PC-9 (cell line): ENCODE data around the gene E2F4. TPM values are rescaled to one million over a fixed set of nuclear protein-coding genes. Genes with fewer than 3 reads are reported as not detected.

Source experiments
- BruUV-seq: library from RNA; stranded (reverse); fragments of 400-500 nt; replicated peaks from 2 replicates; lab custom pipeline; 2021; lab: Mats Ljungman, UMichigan
- CTCF ChIA-PET: fragments of 300-600 bp; sonication (Branson Sonifier 250); formaldehyde crosslinking; loops from one replicate; lab custom pipeline; 2022; ENCODE audit warnings: antibody characterized with exemption; lab: Charles Lee
- POLR2A ChIA-PET: fragments of 300-600 bp; sonication (Branson Sonifier 250); formaldehyde crosslinking; loops from one replicate; lab custom pipeline; 2022; ENCODE audit warnings: antibody characterized with exemption; ENCODE audit not compliant: unreplicated experiment; lab: Charles Lee
- DNase-seq, 2 experiments: peaks; one replicate each; pipeline versions ENCODE4 v3.0.0 to v3.0.0-alpha.2; 2015 to 2022; ENCODE audit warnings: mixed read lengths in 1 of 2
- H2AFZ ChIP-seq: fragments of 200-600 bp; sonication (generic); 2 replicates; pipeline ENCODE4 v1.8.1; 2017; ENCODE audit warnings: antibody characterized with exemption
- H3F3A ChIP-seq: fragments of 200-600 bp; sonication (generic); 2 replicates; pipeline ENCODE4 v1.8.1; 2017; ENCODE audit warnings: antibody characterized with exemption, mild to moderate bottlenecking, low read depth; ENCODE audit not compliant: insufficient read depth
- H3K27ac ChIP-seq: fragments of 200-600 bp; sonication (generic); 2 replicates; pipeline ENCODE4 v1.6.1; 2016; ENCODE audit warnings: mixed run types
- H3K27me3 ChIP-seq: fragments of 200-600 bp; sonication (generic); 2 replicates; pipeline ENCODE4 v1.6.1; 2016; ENCODE audit warnings: low read depth, mixed run types; ENCODE audit not compliant: insufficient read depth
- H3K36me3 ChIP-seq: fragments of 200-600 bp; sonication (generic); 2 replicates; pipeline ENCODE4 v1.6.1; 2016; ENCODE audit warnings: low read depth, mixed run types
- H3K4me1 ChIP-seq: fragments of 200-600 bp; sonication (generic); replicated peaks from 2 replicates; pipeline ENCODE4 v1.6.1; 2016; ENCODE audit warnings: mixed run types; ENCODE audit not compliant: insufficient read depth
- H3K4me2 ChIP-seq: fragments of 200-600 bp; sonication (generic); 2 replicates; pipeline ENCODE4 v1.6.1; 2017; ENCODE audit warnings: mixed run types
- H3K4me3 ChIP-seq: fragments of 200-600 bp; sonication (generic); 2 replicates; pipeline ENCODE4 v1.6.1; 2016; ENCODE audit warnings: mixed run types
- H3K79me2 ChIP-seq: fragments of 200-600 bp; sonication (generic); 2 replicates; pipeline ENCODE4 v1.6.1; 2017; ENCODE audit warnings: low read depth, mixed run types
- H3K9me2 ChIP-seq: fragments of 200-600 bp; sonication (generic); 2 replicates; pipeline ENCODE4 v1.8.1; 2017; ENCODE audit warnings: mild to moderate bottlenecking; ENCODE audit not compliant: insufficient read depth
- H3K9me3 ChIP-seq: fragments of 200-600 bp; sonication (generic); 2 replicates; pipeline ENCODE4 v1.8.1; 2016; ENCODE audit warnings: low read depth; ENCODE audit not compliant: insufficient read depth
- H4K20me1 ChIP-seq: fragments of 200-600 bp; sonication (generic); 2 replicates; pipeline ENCODE4 v1.8.1; 2017; ENCODE audit not compliant: insufficient read depth
- CTCF ChIP-seq: fragments of 200-600 bp; sonication (generic); conservative IDR thresholded peaks from 2 replicates; pipeline ENCODE4 v1.6.1; 2017; ENCODE audit warnings: mixed run types, antibody characterized with exemption, mild to moderate bottlenecking, moderate library complexity
- EZH2 ChIP-seq: fragments of 200-600 bp; sonication (generic); IDR thresholded peaks from 2 replicates; pipeline ENCODE4 v1.8.0; 2017; ENCODE audit warnings: antibody characterized with exemption, low read depth
- intact Hi-C: fragments of 100-400 bp; cut with micrococcal nuclease; formaldehyde crosslinking; loops from one replicate; pipeline ENCODE4 v1.10.0; 2022; ENCODE audit not compliant: unreplicated experiment
- total RNA-seq: library from RNA; stranded (reverse); gene quantifications from 2 replicates; pipeline ENCODE4 v1.2.3, GENCODE V29; 2021

The E2F4 gene
- total RNA-seq, 1 experiment from 2014 or later: 78.4 TPM

- H3K36me3 ChIP-seq: no peaks in the 10 kb centered on the region
- H4K20me1 ChIP-seq: no peaks in the 10 kb centered on the region
- H3K4me1 ChIP-seq: peaks cover 59% of the 10 kb centered on the region
- peak overlapping the region; percentile 76 for H3K27ac ChIP-seq
- no peak for DNase-seq
- H3K4me2 ChIP-seq: peak overlapping the region; percentile 87
- CTCF ChIA-PET: interaction anchor here (0.6 to 1.5 kb wide), 3 partner anchors 33 to 47 kb away, joined by 4 read pairs; no protein-coding TSS in a partner anchor
- no peaks in the 10 kb centered on the region for H3K9me2 ChIP-seq
- intact Hi-C loops: loop anchor here (1.0 to 10.0 kb wide), 6 partner anchors 19 to 989 kb away; partner anchors contain the start of genes ELMO3, ESRP2, NOL3 and TMEM208
- POLR2A ChIA-PET: interaction anchor here (1.0 to 1.1 kb wide), 2 partner anchors 31 to 33 kb away, joined by 7 to 14 read pairs; no protein-coding TSS in a partner anchor
- no peaks in the 10 kb centered on the region; the same call in 1 of the 2 replicates for H3K27me3 ChIP-seq
- H2AFZ ChIP-seq: peak overlapping the region; percentile 90; the same call in 1 of the 2 replicates
- H3K4me3 ChIP-seq: peak overlapping the region; percentile 90
- no peaks in the 10 kb centered on the region for H3K9me3 ChIP-seq
- peaks cover 65% of the 10 kb centered on the region for H3F3A ChIP-seq
- TF ChIP-seq EZH2 (no peak), CTCF (no peak)
- no TSS peak for BruUV-seq
- H3K79me2 ChIP-seq: peaks cover 35% of the 10 kb centered on the region
Observed at GRCh38 chr16:67245674-67246080, 53.7 kb downstream of the E2F4 start.

- Histone ChIP-seq H3K9me3 (no peaks in the 10 kb centered on the region), H3K27ac (peak overlapping the region; percentile 76), H3K79me2 (peaks cover 35% of the 10 kb centered on the region), H3K36me3 (no peaks in the 10 kb centered on the region), H3K4me1 (peaks cover 54% of the 10 kb centered on the region), H3K4me3 (peak overlapping the region; percentile 90), H3F3A (peaks cover 63% of the 10 kb centered on the region), H2AFZ (peak overlapping the region; percentile 90), H4K20me1 (no peaks in the 10 kb centered on the region), H3K4me2 (peak overlapping the region; percentile 87), H3K9me2 (no peaks in the 10 kb centered on the region), H3K27me3 (no peaks in the 10 kb centered on the region; the same call in 1 of the 2 replicates)
- TF ChIP-seq EZH2: no peak
- POLR2A ChIA-PET: interaction anchor here (0.6 to 1.4 kb wide), 18 partner anchors 19 to 714 kb away, joined by 3 to 24 read pairs (median 6); partner anchors contain the start of genes HSD11B2 and TMEM208
- CTCF ChIA-PET: interaction anchor here (0.6 to 1.5 kb wide), 9 partner anchors 20 to 268 kb away, joined by 3 to 7 read pairs (median 4); no protein-coding TSS in a partner anchor
- peak; percentile 56 to 80 for DNase-seq
- intact Hi-C loops: loop anchor here (1.0 to 10.0 kb wide), 6 partner anchors 19 to 989 kb away; partner anchors contain the start of genes ELMO3, ESRP2, NOL3 and TMEM208
- BruUV-seq: no TSS peak
Observed at GRCh38 chr16:67246081-67246755, 54.3 kb downstream of the E2F4 start.

- TF ChIP-seq CTCF (0 out of 2 replicates have a peak, but pooled peaks have one; percentile 39), EZH2 (no peak)
- peak overlapping the region; percentile 90 for H2AFZ ChIP-seq
- peak overlapping the region; percentile 76 for H3K27ac ChIP-seq
- H3K9me3 ChIP-seq: no peaks in the 10 kb centered on the region
- no peaks in the 10 kb centered on the region for H3K36me3 ChIP-seq
- ChIA-PET POLR2A (interaction anchor here (0.5 to 1.4 kb wide), 24 partner anchors 20 to 713 kb away, joined by 3 to 24 read pairs (median 6); partner anchors contain the start of genes HSD11B2 and TMEM208), CTCF (interaction anchor here (0.5 to 1.5 kb wide), 15 partner anchors 9 to 268 kb away, joined by 3 to 9 read pairs (median 5); no protein-coding TSS in a partner anchor)
- intact Hi-C loops: loop anchor here (1.0 to 10.0 kb wide), 6 partner anchors 20 to 988 kb away; partner anchors contain the start of genes ELMO3, ESRP2, NOL3 and TMEM208
- BruUV-seq: TSS peak; percentile 88
- H3F3A ChIP-seq: peaks cover 57% of the 10 kb centered on the region
- no peaks in the 10 kb centered on the region for H3K9me2 ChIP-seq
- H4K20me1 ChIP-seq: no peaks in the 10 kb centered on the region
- H3K4me3 ChIP-seq: peak overlapping the region; percentile 90
- H3K4me2 ChIP-seq: peak overlapping the region; percentile 87
- H3K4me1 ChIP-seq: peaks cover 48% of the 10 kb centered on the region
- no peaks in the 10 kb centered on the region; the same call in 1 of the 2 replicates for H3K27me3 ChIP-seq
- DNase-seq: peak; percentile 87 to 94
- H3K79me2 ChIP-seq: peaks cover 35% of the 10 kb centered on the region
Observed at GRCh38 chr16:67246756-67247191, 54.8 kb downstream of the E2F4 start.
